ENCODE data around the gene ADCK1.

DNA sequence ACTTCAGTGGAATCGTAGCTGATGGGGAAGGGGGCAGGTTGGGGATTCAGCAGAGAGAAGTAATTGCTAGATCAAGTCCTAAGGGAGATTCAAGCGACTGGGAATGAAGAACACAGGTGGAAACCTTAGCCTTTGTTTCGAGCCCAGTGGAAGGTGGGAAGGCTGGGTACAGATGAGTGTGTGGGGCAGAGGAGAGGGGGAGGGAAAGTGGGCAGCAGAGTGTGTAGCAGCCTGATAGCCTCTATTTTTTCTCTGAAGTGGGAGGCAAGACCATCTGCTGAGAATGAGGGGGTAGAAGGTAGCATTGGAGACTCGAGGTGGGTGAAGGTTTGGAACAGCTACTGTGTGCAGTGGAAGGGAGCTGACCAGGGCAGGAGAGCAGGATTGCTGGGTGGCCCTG lies 91.0 kb downstream of the ADCK1 start:
- TF ChIP-seq, protein P1, sequence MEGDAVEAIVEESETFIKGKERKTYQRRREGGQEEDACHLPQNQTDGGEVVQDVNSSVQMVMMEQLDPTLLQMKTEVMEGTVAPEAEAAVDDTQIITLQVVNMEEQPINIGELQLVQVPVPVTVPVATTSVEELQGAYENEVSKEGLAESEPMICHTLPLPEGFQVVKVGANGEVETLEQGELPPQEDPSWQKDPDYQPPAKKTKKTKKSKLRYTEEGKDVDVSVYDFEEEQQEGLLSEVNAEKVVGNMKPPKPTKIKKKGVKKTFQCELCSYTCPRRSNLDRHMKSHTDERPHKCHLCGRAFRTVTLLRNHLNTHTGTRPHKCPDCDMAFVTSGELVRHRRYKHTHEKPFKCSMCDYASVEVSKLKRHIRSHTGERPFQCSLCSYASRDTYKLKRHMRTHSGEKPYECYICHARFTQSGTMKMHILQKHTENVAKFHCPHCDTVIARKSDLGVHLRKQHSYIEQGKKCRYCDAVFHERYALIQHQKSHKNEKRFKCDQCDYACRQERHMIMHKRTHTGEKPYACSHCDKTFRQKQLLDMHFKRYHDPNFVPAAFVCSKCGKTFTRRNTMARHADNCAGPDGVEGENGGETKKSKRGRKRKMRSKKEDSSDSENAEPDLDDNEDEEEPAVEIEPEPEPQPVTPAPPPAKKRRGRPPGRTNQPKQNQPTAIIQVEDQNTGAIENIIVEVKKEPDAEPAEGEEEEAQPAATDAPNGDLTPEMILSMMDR (IDR thresholded peaks at IDR 0.05), result no peak
- TF ChIP-seq POLR2A (IDR thresholded peaks at IDR 0.05), result no peak
